ENCODE data around the gene FGF5.

GRCh38 chr4:80336582-80336981 is 70.1 kb downstream of the FGF5 start:
- no peak for TF ChIP-seq EZH2 (IDR thresholded peaks at IDR 0.05; ENCODE audit: insufficient read depth, poor library complexity, severe bottlenecking)
- no peak for TF ChIP-seq EZH2phosphoT487 (IDR thresholded peaks at IDR 0.05; ENCODE audit: insufficient read depth, low read depth)
